HEK293T (cell line): Measurements from ENCODE around the gene SESTD1.

Experiments used
- ARNT ChIP-seq: fragments of 450-650 bp; IDR thresholded peaks from 2 replicates; pipeline ENCODE4 v1.6.1; 2017; ENCODE audit warnings: mild to moderate bottlenecking
- BHLHE40 ChIP-seq: fragments of 450-650 bp; IDR thresholded peaks from 2 replicates; pipeline ENCODE4 v1.6.1; 2016; ENCODE audit warnings: mild to moderate bottlenecking, moderate library complexity, borderline replicate concordance
- CTBP1 ChIP-seq: fragments of 450-650 bp; IDR thresholded peaks from 2 replicates; pipeline ENCODE4 v1.6.1; 2016; ENCODE audit warnings: borderline replicate concordance
- ELF4 ChIP-seq: fragments of 450-650 bp; IDR thresholded peaks from 2 replicates; pipeline ENCODE4 v1.6.1; 2017; ENCODE audit warnings: antibody characterized with exemption
- FOXA1 ChIP-seq: fragments of 450-650 bp; IDR thresholded peaks from 2 replicates; pipeline ENCODE4 v1.6.1; 2016; ENCODE audit warnings: mild to moderate bottlenecking
- FOXK2 ChIP-seq: fragments of 450-650 bp; IDR thresholded peaks from 2 replicates; pipeline ENCODE4 v1.6.1; 2016; ENCODE audit warnings: mild to moderate bottlenecking
- FOXM1 ChIP-seq: fragments of 450-650 bp; IDR thresholded peaks from 2 replicates; pipeline ENCODE4 v1.6.1; 2017; ENCODE audit warnings: mild to moderate bottlenecking, borderline replicate concordance
- NFRKB ChIP-seq: fragments of 450-650 bp; IDR thresholded peaks from 2 replicates; pipeline ENCODE4 v1.6.1; 2016; ENCODE audit warnings: mild to moderate bottlenecking, moderate library complexity
- SP1 ChIP-seq: fragments of 450-650 bp; IDR thresholded peaks from 2 replicates; pipeline ENCODE4 v1.6.1; 2017
- SUZ12 ChIP-seq: fragments of 450-650 bp; IDR thresholded peaks from 2 replicates; pipeline ENCODE4 v1.6.1; 2016; ENCODE audit warnings: mild to moderate bottlenecking
- TARDBP ChIP-seq: fragments of 450-650 bp; IDR thresholded peaks from 2 replicates; pipeline ENCODE4 v1.6.1; 2016

- TF ChIP-seq TARDBP, result no peak
- TF ChIP-seq ELF4, result no peak
- no peak for TF ChIP-seq SUZ12
- no peak for TF ChIP-seq BHLHE40
- no peak for TF ChIP-seq FOXA1
- TF ChIP-seq ARNT, result no peak
- TF ChIP-seq FOXM1, result no peak
- TF ChIP-seq CTBP1, result no peak
- no peak for TF ChIP-seq NFRKB
- no peak for TF ChIP-seq SP1
- no peak for TF ChIP-seq FOXK2
Measured at GRCh38 chr2:179226961-179227259, 37.7 kb downstream of the SESTD1 start.
